Brain microvascular endothelial cell (primary cell): ENCODE data around the gene ANTXR1.

Source experiments
- DNase-seq: peaks from one replicate; pipeline ENCODE4 v3.0.0-alpha.2; 2020
- H3K27ac ChIP-seq: fragments of 250-450 bp; sonication (Bioruptor Pico); 2 replicates; pipeline ENCODE4 v1.5.1; 2020; ENCODE audit warnings: mild to moderate bottlenecking, moderate library complexity
- H3K27me3 ChIP-seq: fragments of 250-450 bp; sonication (Bioruptor Pico); replicated peaks from 2 replicates; pipeline ENCODE4 v1.5.1; 2020; ENCODE audit warnings: mild to moderate bottlenecking
- H3K36me3 ChIP-seq: fragments of 250-450 bp; sonication (Bioruptor Pico); replicated peaks from 2 replicates; pipeline ENCODE4 v1.5.1; 2020; ENCODE audit warnings: mild to moderate bottlenecking
- H3K4me3 ChIP-seq: 2 replicates; pipeline ENCODE4 v1.5.1; 2011; ENCODE audit warnings: low read depth, mild to moderate bottlenecking, control low read depth, low read length, moderate library complexity
- CTCF ChIP-seq: IDR thresholded peaks from 2 replicates; pipeline ENCODE4 v1.5.1; 2011; ENCODE audit warnings: low read depth, mild to moderate bottlenecking, moderate library complexity, low read length, control low read depth, inconsistent platforms; ENCODE audit errors: missing control alignments
- in situ Hi-C: cut with HindIII; loops from 2 replicates; pipeline ENCODE4 v1.10.0; 2017; ENCODE audit warnings: low sequenced_read_pairs, low pct_ligation_motif_present

Gene ANTXR1

GRCh38 chr2:68980956-68981355 lies 32.0 kb upstream of the ANTXR1 start:
- no peak for TF ChIP-seq CTCF
- Histone ChIP-seq H3K4me3 (no peak overlapping the region), H3K27ac (no peak overlapping the region), H3K36me3 (no peaks in the 10 kb centered on the region), H3K27me3 (no peaks in the 10 kb centered on the region)
- DNase-seq, result no peak
- in situ Hi-C loops, result no loop called here

- no peaks in the 10 kb centered on the region for H3K27me3 ChIP-seq
- no peak overlapping the region for H3K27ac ChIP-seq
- in situ Hi-C loops, result no loop called here
- no peaks in the 10 kb centered on the region for H3K36me3 ChIP-seq
- no peak for DNase-seq
- TF ChIP-seq CTCF, result no peak
- no peak overlapping the region for H3K4me3 ChIP-seq
These were observed 25.9 kb upstream of the ANTXR1 start for GRCh38 chr2:68987021-68987503.

GRCh38 chr2:68989035-68989434 lies 23.9 kb upstream of the ANTXR1 start:
- no peak overlapping the region for H3K27ac ChIP-seq
- no peaks in the 10 kb centered on the region for H3K36me3 ChIP-seq
- H3K4me3 ChIP-seq, result no peak overlapping the region
- in situ Hi-C loops, result no loop called here
- no peak for DNase-seq
- no peaks in the 10 kb centered on the region for H3K27me3 ChIP-seq
- TF ChIP-seq CTCF, result no peak

- H3K36me3 ChIP-seq, result no peaks in the 10 kb centered on the region
- H3K27ac ChIP-seq, result no peak overlapping the region
- in situ Hi-C loops, result no loop called here
- no peak for TF ChIP-seq CTCF
- no peak overlapping the region for H3K4me3 ChIP-seq
- no peak for DNase-seq
- no peaks in the 10 kb centered on the region for H3K27me3 ChIP-seq
These were observed 20.6 kb upstream of the ANTXR1 start for GRCh38 chr2:68992341-68992740.

- Histone ChIP-seq H3K27ac (no peak overlapping the region), H3K36me3 (no peaks in the 10 kb centered on the region), H3K27me3 (no peaks in the 10 kb centered on the region), H3K4me3 (no peak overlapping the region)
- no peak for DNase-seq
- in situ Hi-C loops, result no loop called here
- TF ChIP-seq CTCF, result no peak
These were observed 20.0 kb upstream of the ANTXR1 start for GRCh38 chr2:68992933-68993332.

- no peaks in the 10 kb centered on the region for H3K27me3 ChIP-seq
- in situ Hi-C loops, result no loop called here
- no peak overlapping the region for H3K27ac ChIP-seq
- DNase-seq, result no peak
- no peak overlapping the region for H3K4me3 ChIP-seq
- no peaks in the 10 kb centered on the region for H3K36me3 ChIP-seq
- no peak for TF ChIP-seq CTCF
These were observed 19.3 kb upstream of the ANTXR1 start for GRCh38 chr2:68993660-68994059.
